GM19239 (cell line): Measurements from ENCODE around the gene SETX.

Experiments
- DNase-seq: peaks from one replicate; pipeline ENCODE4 v3.0.0; 2011; ENCODE audit warnings: low spot score; ENCODE audit not compliant: insufficient read length
- FAIRE-seq: peaks from 2 replicates; lab custom pipeline; 2011; peaks lifted over from hg19 to GRCh38; lab: Jason Lieb, UNC

Gene SETX

DNA sequence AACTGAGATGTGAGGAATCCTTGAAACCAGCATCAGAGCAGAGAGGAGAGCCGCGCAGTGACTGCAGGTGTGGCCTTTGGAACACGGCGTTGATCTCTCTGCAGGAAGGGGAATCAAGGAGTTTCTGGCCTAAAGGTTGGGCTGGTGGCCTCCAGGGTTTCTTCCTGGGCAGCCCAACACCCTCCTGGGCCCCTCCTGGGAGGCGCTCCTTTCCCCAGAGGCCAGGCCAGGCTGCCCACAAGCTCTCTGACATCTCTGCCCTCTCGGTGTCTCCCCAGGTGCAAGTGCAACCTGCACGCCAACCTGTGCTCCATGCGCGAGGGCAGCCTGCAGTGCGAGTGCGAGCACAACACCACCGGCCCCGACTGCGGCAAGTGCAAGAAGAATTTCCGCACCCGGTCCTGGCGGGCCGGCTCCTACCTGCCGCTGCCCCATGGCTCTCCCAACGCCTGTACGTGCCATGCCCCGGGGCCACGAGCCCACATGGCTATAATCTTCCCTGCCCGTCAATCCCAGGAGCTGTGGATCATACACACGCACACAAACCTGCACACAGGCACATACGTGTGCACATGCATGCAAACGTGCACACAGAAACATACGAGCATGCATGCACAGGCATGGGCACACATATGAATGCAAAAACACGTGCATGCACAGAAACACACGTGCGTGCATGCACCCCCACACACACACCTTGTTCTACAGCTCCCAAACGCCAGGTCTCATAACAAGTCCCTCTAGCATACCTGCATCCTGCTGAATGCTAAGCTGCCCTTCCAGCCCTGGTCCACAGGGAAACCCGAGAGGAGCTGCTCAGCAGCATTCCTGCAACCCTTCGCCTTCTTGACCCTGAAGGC is 128.0 kb downstream of the SETX start:
- no peak for FAIRE-seq
- DNase-seq: no peak

DNA sequence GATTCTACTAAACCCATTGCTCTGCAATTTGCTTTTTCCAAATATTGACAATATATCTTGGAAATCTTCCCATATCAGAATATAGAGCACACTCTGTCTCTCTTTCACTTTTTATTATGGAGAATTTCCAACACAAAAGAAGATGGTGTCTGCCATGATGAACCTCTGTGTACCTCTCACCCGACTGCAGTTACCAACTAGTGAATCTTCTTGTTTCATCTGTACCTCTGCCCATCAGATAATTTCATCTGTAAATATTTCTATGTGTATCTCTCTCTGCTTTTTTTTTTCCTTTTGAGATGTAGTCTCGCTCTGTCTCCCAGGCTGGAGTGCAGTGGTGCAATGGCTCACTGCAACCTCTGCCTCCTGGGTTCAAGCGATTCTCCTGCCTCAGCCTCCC is 130.1 kb downstream of the SETX start:
- FAIRE-seq (no peak), DNase-seq (no peak)

- DNase-seq (no peak), FAIRE-seq (no peak)
Measured at GRCh38 chr9:132221941-132222340, 132.8 kb downstream of the SETX start.

DNA sequence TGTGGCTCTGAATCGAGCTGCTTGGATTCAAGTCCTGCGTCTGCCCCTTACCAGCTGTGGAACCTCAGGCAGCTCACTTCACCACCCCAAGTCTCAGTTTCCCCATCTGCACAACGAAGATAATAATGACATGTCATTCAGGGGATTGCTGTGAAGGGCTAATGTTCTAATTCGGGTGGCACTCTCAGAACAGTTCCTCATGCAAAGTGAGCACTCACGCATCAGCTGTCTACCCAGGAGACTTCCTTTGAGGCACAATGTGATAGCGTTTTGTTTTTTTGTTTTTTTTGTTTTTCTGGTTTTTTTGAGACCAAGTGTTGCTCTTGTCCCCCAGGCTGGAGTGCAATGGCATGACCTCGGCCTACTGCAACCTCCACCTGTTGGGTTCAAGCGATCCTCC is 136.6 kb downstream of the SETX start:
- FAIRE-seq (no peak), DNase-seq (no peak)

GRCh38 chr9:132216861-132217619 is 137.7 kb downstream of the SETX start:
- no peak for FAIRE-seq
- DNase-seq: no peak

GRCh38 chr9:132214027-132214622 is 140.7 kb downstream of the SETX start:
- FAIRE-seq (no peak), DNase-seq (no peak)

- no peak for DNase-seq
- FAIRE-seq: no peak
Measured at GRCh38 chr9:132211570-132211969, 143.2 kb downstream of the SETX start.
